GM12891 (cell line): ENCODE data around the gene CCDC86.

Experiments used
- DNase-seq: peaks from one replicate; pipeline ENCODE4 v3.0.0; 2011; ENCODE audit warnings: low spot score; ENCODE audit not compliant: insufficient read length
- FAIRE-seq: peaks from 2 replicates; lab custom pipeline; 2011; peaks lifted over from hg19 to GRCh38; lab: Jason Lieb, UNC
- PAX5 ChIP-seq: IDR thresholded peaks from 2 replicates; pipeline ENCODE4 v1.6.1; 2011; ENCODE audit warnings: low read length, moderate library complexity, mild to moderate bottlenecking; ENCODE audit not compliant: insufficient read depth, severe bottlenecking
- POLR2A ChIP-seq: IDR thresholded peaks from 2 replicates; pipeline ENCODE4 v1.6.1; 2011; ENCODE audit warnings: low read depth, low read length, control low read depth
- POLR2AphosphoS5 ChIP-seq: IDR thresholded peaks from 2 replicates; pipeline ENCODE4 v1.6.1; 2011; ENCODE audit warnings: low read depth, low read length, control low read depth
- POU2F2 ChIP-seq: IDR thresholded peaks from 2 replicates; pipeline ENCODE4 v1.6.1; 2011; ENCODE audit warnings: low read depth, mild to moderate bottlenecking, control low read depth, low read length, moderate library complexity
- SPI1 ChIP-seq: IDR thresholded peaks from 2 replicates; pipeline ENCODE4 v1.6.1; 2011; ENCODE audit warnings: low read depth, low read length, control low read depth
- TAF1 ChIP-seq: IDR thresholded peaks from 2 replicates; pipeline ENCODE4 v1.6.1; 2011; ENCODE audit warnings: low read depth, low read length, control low read depth

CCDC86 gene

GRCh38 chr11:60887556-60887955, 45.6 kb downstream of the CCDC86 start:
- FAIRE-seq (no peak), DNase-seq (no peak)
- no peak for TF ChIP-seq TAF1
- TF ChIP-seq POU2F2: no peak
- no peak for TF ChIP-seq POLR2AphosphoS5
- TF ChIP-seq SPI1: no peak

- DNase-seq (no peak), FAIRE-seq (no peak)
- TF ChIP-seq POU2F2: 0 out of 2 replicates have a peak, but pooled peaks have one; percentile 9
- no peak for TF ChIP-seq POLR2A
- TF ChIP-seq SPI1: no peak
- TF ChIP-seq POLR2AphosphoS5: peak; percentile 82; the same call in 1 of the 2 replicates
- TF ChIP-seq PAX5: no peak
Measured at GRCh38 chr11:60889869-60890311, 48.0 kb downstream of the CCDC86 start.

- TF ChIP-seq SPI1 (no peak), POLR2A (no peak), PAX5 (no peak), POU2F2 (no peak), TAF1 (no peak), POLR2AphosphoS5 (no peak)
- FAIRE-seq (no peak), DNase-seq (no peak)
Measured at GRCh38 chr11:60890696-60891095, 48.8 kb downstream of the CCDC86 start.

- DNase-seq: no peak
- FAIRE-seq: no peak
- TF ChIP-seq POLR2AphosphoS5: no peak
Measured at GRCh38 chr11:60891103-60891741, 49.3 kb downstream of the CCDC86 start.

- TF ChIP-seq SPI1: no peak
- TF ChIP-seq POLR2A: no peak
- no peak for TF ChIP-seq TAF1
- TF ChIP-seq POLR2AphosphoS5: no peak
- no peak for TF ChIP-seq POU2F2
- TF ChIP-seq PAX5: no peak
- DNase-seq: no peak
- FAIRE-seq: no peak
Measured at GRCh38 chr11:60895687-60896086, 53.8 kb downstream of the CCDC86 start.

GRCh38 chr11:60897496-60897895, 55.6 kb downstream of the CCDC86 start:
- FAIRE-seq (no peak), DNase-seq (no peak)
- TF ChIP-seq POLR2A (no peak), TAF1 (no peak), POU2F2 (no peak), POLR2AphosphoS5 (no peak), SPI1 (no peak), PAX5 (no peak)

- FAIRE-seq (peak; percentile 55), DNase-seq (no peak)
- TF ChIP-seq POU2F2: no peak
Measured at GRCh38 chr11:60899046-60899936, 57.4 kb downstream of the CCDC86 start.

GRCh38 chr11:60899977-60900376, 58.1 kb downstream of the CCDC86 start:
- DNase-seq (no peak), FAIRE-seq (no peak)
- TF ChIP-seq POU2F2 (no peak), SPI1 (no peak), TAF1 (no peak), PAX5 (no peak), POLR2A (no peak), POLR2AphosphoS5 (no peak)
